GM12878 (cell line): Measurements from ENCODE around the gene TNRC18.

Experiments
- EP300 ChIP-seq, 2 experiments: fragments of 150-350 bp in 1 of 2; IDR thresholded peaks; 2 replicates each; pipeline ENCODE4 v1.6.1; 2011 to 2012; ENCODE audit warnings: low read depth in 2 of 2, low read length in 2 of 2, borderline replicate concordance in 1 of 2, improper control_type of control experiment in 1 of 2, inconsistent platforms in 1 of 2; ENCODE audit not compliant: control insufficient read depth in 1 of 2
- JUND ChIP-seq: IDR thresholded peaks from 2 replicates; pipeline ENCODE4 v1.6.1; 2012; ENCODE audit warnings: low read depth, mild to moderate bottlenecking, low read length, improper control_type of control experiment, moderate library complexity
- POLR2A ChIP-seq: IDR thresholded peaks from 2 replicates; pipeline ENCODE4 v1.6.1; 2011; ENCODE audit warnings: low read depth, mild to moderate bottlenecking, low read length
- RFX5 ChIP-seq: IDR thresholded peaks from 2 replicates; pipeline ENCODE4 v1.6.1; 2011; ENCODE audit warnings: low read depth, low read length, improper control_type of control experiment
- SMC3 ChIP-seq: IDR thresholded peaks from 2 replicates; pipeline ENCODE4 v1.6.1; 2011; ENCODE audit warnings: low read length, improper control_type of control experiment, borderline replicate concordance
- SUZ12 ChIP-seq: fragments of 200-600 bp; sonication (generic); IDR thresholded peaks from one replicate; pipeline ENCODE4 v1.6.1; 2018; ENCODE audit warnings: antibody characterized with exemption, mild to moderate bottlenecking; ENCODE audit not compliant: unreplicated experiment
- TARDBP ChIP-seq: IDR thresholded peaks from 2 replicates; pipeline ENCODE4 v1.6.1; 2016; ENCODE audit warnings: borderline replicate concordance
- ZNF24 ChIP-seq: fragments of 450-650 bp; IDR thresholded peaks from 2 replicates; pipeline ENCODE4 v1.6.1; 2017; ENCODE audit warnings: antibody characterized with exemption, mild to moderate bottlenecking
- TF ChIP-seq, protein P1 (sequence below), 3 experiments: IDR thresholded peaks in 2 of 3; conservative IDR thresholded peaks in 1 of 3; 2 replicates each; pipeline ENCODE4 v1.5.1; 2011; ENCODE audit warnings: low read depth in 3 of 3, low read length in 3 of 3, mild to moderate bottlenecking in 3 of 3, control low read depth in 2 of 3, moderate library complexity in 2 of 3, inconsistent platforms in 1 of 3, mixed read lengths in 1 of 3; ENCODE audit not compliant: control insufficient read depth in 2 of 3, insufficient read depth in 1 of 3; ENCODE audit errors: extremely low read depth in 1 of 3
- TF ChIP-seq, protein P2 (sequence below): IDR thresholded peaks from 2 replicates; pipeline ENCODE4 v1.6.1; 2012; ENCODE audit warnings: low read length, inconsistent platforms

DNA sequence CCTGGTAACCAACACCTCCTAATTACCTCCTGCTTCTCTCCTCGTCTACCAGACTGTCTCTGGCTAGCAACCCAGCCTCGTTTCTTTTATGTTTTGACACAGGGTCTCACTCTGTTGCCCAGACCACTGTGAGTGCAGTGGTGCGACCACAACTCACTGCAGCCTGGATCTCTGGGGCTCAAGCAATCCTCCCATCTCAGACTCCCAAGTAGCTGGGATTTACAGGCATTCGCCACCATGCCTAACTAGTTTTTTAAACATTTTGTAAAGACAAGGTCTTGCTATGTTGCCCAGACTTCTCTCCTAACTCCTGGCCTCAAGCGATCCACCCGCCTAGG is 10.2 kb downstream of the TNRC18 start:
- TF ChIP-seq EP300 (IDR thresholded peaks at IDR 0.05; ENCODE audit: borderline replicate concordance in 1 of 2, control insufficient read depth in 1 of 2, low read depth in 2 of 2, low read length in 2 of 2), result no peak
- TF ChIP-seq, protein P1, sequence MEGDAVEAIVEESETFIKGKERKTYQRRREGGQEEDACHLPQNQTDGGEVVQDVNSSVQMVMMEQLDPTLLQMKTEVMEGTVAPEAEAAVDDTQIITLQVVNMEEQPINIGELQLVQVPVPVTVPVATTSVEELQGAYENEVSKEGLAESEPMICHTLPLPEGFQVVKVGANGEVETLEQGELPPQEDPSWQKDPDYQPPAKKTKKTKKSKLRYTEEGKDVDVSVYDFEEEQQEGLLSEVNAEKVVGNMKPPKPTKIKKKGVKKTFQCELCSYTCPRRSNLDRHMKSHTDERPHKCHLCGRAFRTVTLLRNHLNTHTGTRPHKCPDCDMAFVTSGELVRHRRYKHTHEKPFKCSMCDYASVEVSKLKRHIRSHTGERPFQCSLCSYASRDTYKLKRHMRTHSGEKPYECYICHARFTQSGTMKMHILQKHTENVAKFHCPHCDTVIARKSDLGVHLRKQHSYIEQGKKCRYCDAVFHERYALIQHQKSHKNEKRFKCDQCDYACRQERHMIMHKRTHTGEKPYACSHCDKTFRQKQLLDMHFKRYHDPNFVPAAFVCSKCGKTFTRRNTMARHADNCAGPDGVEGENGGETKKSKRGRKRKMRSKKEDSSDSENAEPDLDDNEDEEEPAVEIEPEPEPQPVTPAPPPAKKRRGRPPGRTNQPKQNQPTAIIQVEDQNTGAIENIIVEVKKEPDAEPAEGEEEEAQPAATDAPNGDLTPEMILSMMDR (IDR thresholded peaks at IDR 0.05 in 2 of 3, conservative IDR thresholded peaks at IDR 0.05 in 1 of 3; ENCODE audit: control insufficient read depth in 2 of 3, extremely low read depth in 1 of 3, insufficient read depth in 1 of 3, low read depth in 3 of 3, low read length in 3 of 3), result no peak
- TF ChIP-seq, protein P2, sequence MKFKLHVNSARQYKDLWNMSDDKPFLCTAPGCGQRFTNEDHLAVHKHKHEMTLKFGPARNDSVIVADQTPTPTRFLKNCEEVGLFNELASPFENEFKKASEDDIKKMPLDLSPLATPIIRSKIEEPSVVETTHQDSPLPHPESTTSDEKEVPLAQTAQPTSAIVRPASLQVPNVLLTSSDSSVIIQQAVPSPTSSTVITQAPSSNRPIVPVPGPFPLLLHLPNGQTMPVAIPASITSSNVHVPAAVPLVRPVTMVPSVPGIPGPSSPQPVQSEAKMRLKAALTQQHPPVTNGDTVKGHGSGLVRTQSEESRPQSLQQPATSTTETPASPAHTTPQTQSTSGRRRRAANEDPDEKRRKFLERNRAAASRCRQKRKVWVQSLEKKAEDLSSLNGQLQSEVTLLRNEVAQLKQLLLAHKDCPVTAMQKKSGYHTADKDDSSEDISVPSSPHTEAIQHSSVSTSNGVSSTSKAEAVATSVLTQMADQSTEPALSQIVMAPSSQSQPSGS, result no peak
- no peak for TF ChIP-seq RFX5
- TF ChIP-seq SMC3, result no peak
- TF ChIP-seq POLR2A, result no peak
- no peak for TF ChIP-seq SUZ12
- no peak for TF ChIP-seq ZNF24
- TF ChIP-seq TARDBP, result no peak
- TF ChIP-seq JUND, result no peak
